Stimulated activated memory B cell treated with anti-CD40 and anti-IgM and Interleukin-4, amounts not matched to agents 10 μg/mL and 1 μg/mL and 100 μg/mL, for 72 hours (primary cell): ENCODE results near the gene MAPT.
"Not testable (repeated sequence)": the region's sequence is repeated elsewhere in the genome, so short reads cannot be mapped to it uniquely, and the experiment has no call there.

Experiments
- ATAC-seq: fragments of 150-1000 bp; cut with Tn5 transposase; 2 replicates; pipeline ENCODE4 v1.10.0; 2021
- H3K27ac Mint-ChIP-seq: one replicate; pipeline ENCODE4 v1.8.0; 2022; ENCODE audit warnings: mild to moderate bottlenecking, mixed read lengths
- H3K27me3 Mint-ChIP-seq: one replicate; pipeline ENCODE4 v1.8.0; 2022; ENCODE audit warnings: mixed read lengths
- H3K36me3 Mint-ChIP-seq: one replicate; pipeline ENCODE4 v1.8.0; 2022; ENCODE audit warnings: mixed read lengths
- H3K4me1 Mint-ChIP-seq: one replicate; pipeline ENCODE4 v1.8.0; 2022; ENCODE audit warnings: mixed read lengths
- H3K4me3 Mint-ChIP-seq: one replicate; pipeline ENCODE4 v1.8.0; 2022; ENCODE audit warnings: mild to moderate bottlenecking, moderate library complexity, mixed read lengths
- H3K9me3 Mint-ChIP-seq: one replicate; pipeline ENCODE4 v1.8.0; 2022; ENCODE audit warnings: mixed read lengths

Gene MAPT

GRCh38 chr17:45905814-45906213, 11.5 kb downstream of the MAPT start:
- Mint-ChIP-seq H3K27ac (no peak overlapping the region), H3K9me3 (no peaks in the 10 kb centered on the region), H3K27me3 (peaks cover 53% of the 10 kb centered on the region), H3K36me3 (no peaks in the 10 kb centered on the region), H3K4me3 (no peak overlapping the region), H3K4me1 (peaks cover 6% of the 10 kb centered on the region)
- no peak for ATAC-seq

- H3K4me1 Mint-ChIP-seq: peaks cover 6% of the 10 kb centered on the region
- no peaks in the 10 kb centered on the region for H3K36me3 Mint-ChIP-seq
- H3K4me3 Mint-ChIP-seq: no peak overlapping the region
- H3K27ac Mint-ChIP-seq: no peak overlapping the region
- no peaks in the 10 kb centered on the region for H3K9me3 Mint-ChIP-seq
- no peak for ATAC-seq
- peaks cover 48% of the 10 kb centered on the region for H3K27me3 Mint-ChIP-seq
Measured at GRCh38 chr17:45906237-45906636, 11.9 kb downstream of the MAPT start.

GRCh38 chr17:45906927-45907622, 12.7 kb downstream of the MAPT start:
- H3K36me3 Mint-ChIP-seq: no peaks in the 10 kb centered on the region
- peaks cover 40% of the 10 kb centered on the region for H3K27me3 Mint-ChIP-seq
- no peak for ATAC-seq
- peaks cover 6% of the 10 kb centered on the region for H3K4me1 Mint-ChIP-seq
- H3K9me3 Mint-ChIP-seq: peaks cover under 1% of the 10 kb centered on the region
- H3K27ac Mint-ChIP-seq: no peak overlapping the region
- H3K4me3 Mint-ChIP-seq: no peak overlapping the region

GRCh38 chr17:45907750-45908395, 13.5 kb downstream of the MAPT start:
- peaks cover 2% of the 10 kb centered on the region for H3K36me3 Mint-ChIP-seq
- H3K4me1 Mint-ChIP-seq: peaks cover 6% of the 10 kb centered on the region
- H3K9me3 Mint-ChIP-seq: peaks cover 5% of the 10 kb centered on the region
- H3K4me3 Mint-ChIP-seq: no peak overlapping the region
- peaks cover 33% of the 10 kb centered on the region for H3K27me3 Mint-ChIP-seq
- no peak overlapping the region for H3K27ac Mint-ChIP-seq
- no peak for ATAC-seq

- H3K27me3 Mint-ChIP-seq: peaks cover 36% of the 10 kb centered on the region
- peaks cover 6% of the 10 kb centered on the region for H3K4me1 Mint-ChIP-seq
- H3K27ac Mint-ChIP-seq: no peak overlapping the region
- ATAC-seq: no peak
- no peak overlapping the region for H3K4me3 Mint-ChIP-seq
- peaks cover 7% of the 10 kb centered on the region for H3K36me3 Mint-ChIP-seq
- peaks cover 10% of the 10 kb centered on the region for H3K9me3 Mint-ChIP-seq
Measured at GRCh38 chr17:45908460-45908859, 14.1 kb downstream of the MAPT start.

- H3K27me3 Mint-ChIP-seq: peaks cover 41% of the 10 kb centered on the region
- ATAC-seq: no peak
- peaks cover 7% of the 10 kb centered on the region for H3K36me3 Mint-ChIP-seq
- H3K4me1 Mint-ChIP-seq: peaks cover 10% of the 10 kb centered on the region
- no peak overlapping the region for H3K27ac Mint-ChIP-seq
- H3K9me3 Mint-ChIP-seq: peaks cover 10% of the 10 kb centered on the region
- no peak overlapping the region for H3K4me3 Mint-ChIP-seq
Measured at GRCh38 chr17:45908935-45909334, 14.6 kb downstream of the MAPT start.

- no peak for ATAC-seq
- peaks cover 55% of the 10 kb centered on the region for H3K27me3 Mint-ChIP-seq
- peaks cover 15% of the 10 kb centered on the region for H3K4me1 Mint-ChIP-seq
- no peak overlapping the region for H3K4me3 Mint-ChIP-seq
- peaks cover 7% of the 10 kb centered on the region for H3K36me3 Mint-ChIP-seq
- no peak overlapping the region for H3K27ac Mint-ChIP-seq
- peaks cover 10% of the 10 kb centered on the region for H3K9me3 Mint-ChIP-seq
Measured at GRCh38 chr17:45910667-45911066, 16.3 kb downstream of the MAPT start.

- ATAC-seq: no peak
- no peak overlapping the region for H3K4me3 Mint-ChIP-seq
- H3K36me3 Mint-ChIP-seq: peaks cover 7% of the 10 kb centered on the region
- H3K27me3 Mint-ChIP-seq: peaks cover 42% of the 10 kb centered on the region
- peaks cover 11% of the 10 kb centered on the region for H3K4me1 Mint-ChIP-seq
- H3K9me3 Mint-ChIP-seq: peaks cover 10% of the 10 kb centered on the region
- no peak overlapping the region for H3K27ac Mint-ChIP-seq
Measured at GRCh38 chr17:45912319-45912718, 18.0 kb downstream of the MAPT start.

- not testable (repeated sequence) for H3K4me3 Mint-ChIP-seq, H3K27ac Mint-ChIP-seq, H3K4me1 Mint-ChIP-seq, H3K36me3 Mint-ChIP-seq, H3K9me3 Mint-ChIP-seq, ATAC-seq
- H3K27me3 Mint-ChIP-seq: peaks cover 40% of the 10 kb centered on the region
Measured at GRCh38 chr17:45913030-45913429, 18.7 kb downstream of the MAPT start.

- ATAC-seq: no peak
- no peak overlapping the region for H3K27ac Mint-ChIP-seq
- H3K4me3 Mint-ChIP-seq: no peak overlapping the region
- H3K9me3 Mint-ChIP-seq: peaks cover 10% of the 10 kb centered on the region
- H3K27me3 Mint-ChIP-seq: peaks cover 43% of the 10 kb centered on the region
- peaks cover 7% of the 10 kb centered on the region for H3K36me3 Mint-ChIP-seq
- H3K4me1 Mint-ChIP-seq: peaks cover 9% of the 10 kb centered on the region
Measured at GRCh38 chr17:45914047-45914717, 19.8 kb downstream of the MAPT start.

- peaks cover 9% of the 10 kb centered on the region for H3K4me1 Mint-ChIP-seq
- no peak overlapping the region for H3K27ac Mint-ChIP-seq
- no peak overlapping the region for H3K4me3 Mint-ChIP-seq
- ATAC-seq: no peak
- peaks cover 7% of the 10 kb centered on the region for H3K36me3 Mint-ChIP-seq
- H3K27me3 Mint-ChIP-seq: peaks cover 47% of the 10 kb centered on the region
- peaks cover 10% of the 10 kb centered on the region for H3K9me3 Mint-ChIP-seq
Measured at GRCh38 chr17:45915263-45915662, 20.9 kb downstream of the MAPT start.

- H3K27ac Mint-ChIP-seq: no peak overlapping the region
- no peak for ATAC-seq
- H3K4me1 Mint-ChIP-seq: peaks cover 9% of the 10 kb centered on the region
- H3K27me3 Mint-ChIP-seq: peaks cover 47% of the 10 kb centered on the region
- peaks cover 7% of the 10 kb centered on the region for H3K36me3 Mint-ChIP-seq
- peaks cover 10% of the 10 kb centered on the region for H3K9me3 Mint-ChIP-seq
- no peak overlapping the region for H3K4me3 Mint-ChIP-seq
Measured at GRCh38 chr17:45917081-45917480, 22.7 kb downstream of the MAPT start.

- Mint-ChIP-seq H3K4me3 (no peak overlapping the region), H3K4me1 (peaks cover 9% of the 10 kb centered on the region), H3K36me3 (peaks cover under 1% of the 10 kb centered on the region), H3K9me3 (peaks cover under 1% of the 10 kb centered on the region), H3K27ac (no peak overlapping the region), H3K27me3 (peaks cover 51% of the 10 kb centered on the region)
- ATAC-seq: no peak
Measured at GRCh38 chr17:45918241-45918745, 23.9 kb downstream of the MAPT start.

- peaks cover 43% of the 10 kb centered on the region for H3K27me3 Mint-ChIP-seq
- no peak overlapping the region for H3K27ac Mint-ChIP-seq
- no peak for ATAC-seq
- no peaks in the 10 kb centered on the region for H3K9me3 Mint-ChIP-seq
- no peak overlapping the region for H3K4me3 Mint-ChIP-seq
- peaks cover 3% of the 10 kb centered on the region for H3K4me1 Mint-ChIP-seq
- no peaks in the 10 kb centered on the region for H3K36me3 Mint-ChIP-seq
Measured at GRCh38 chr17:45919136-45919535, 24.8 kb downstream of the MAPT start.

- Mint-ChIP-seq H3K4me1 (no peaks in the 10 kb centered on the region), H3K36me3 (no peaks in the 10 kb centered on the region), H3K4me3 (no peak overlapping the region), H3K27ac (no peak overlapping the region), H3K9me3 (no peaks in the 10 kb centered on the region), H3K27me3 (peaks cover 37% of the 10 kb centered on the region)
- ATAC-seq: no peak
Measured at GRCh38 chr17:45920083-45920482, 25.7 kb downstream of the MAPT start.
